ENCODE measurements around the gene KATNBL1.

GRCh38 chr15:34206011-34206410 lies 3.9 kb downstream of the KATNBL1 start:
- TF ChIP-seq, protein P1, sequence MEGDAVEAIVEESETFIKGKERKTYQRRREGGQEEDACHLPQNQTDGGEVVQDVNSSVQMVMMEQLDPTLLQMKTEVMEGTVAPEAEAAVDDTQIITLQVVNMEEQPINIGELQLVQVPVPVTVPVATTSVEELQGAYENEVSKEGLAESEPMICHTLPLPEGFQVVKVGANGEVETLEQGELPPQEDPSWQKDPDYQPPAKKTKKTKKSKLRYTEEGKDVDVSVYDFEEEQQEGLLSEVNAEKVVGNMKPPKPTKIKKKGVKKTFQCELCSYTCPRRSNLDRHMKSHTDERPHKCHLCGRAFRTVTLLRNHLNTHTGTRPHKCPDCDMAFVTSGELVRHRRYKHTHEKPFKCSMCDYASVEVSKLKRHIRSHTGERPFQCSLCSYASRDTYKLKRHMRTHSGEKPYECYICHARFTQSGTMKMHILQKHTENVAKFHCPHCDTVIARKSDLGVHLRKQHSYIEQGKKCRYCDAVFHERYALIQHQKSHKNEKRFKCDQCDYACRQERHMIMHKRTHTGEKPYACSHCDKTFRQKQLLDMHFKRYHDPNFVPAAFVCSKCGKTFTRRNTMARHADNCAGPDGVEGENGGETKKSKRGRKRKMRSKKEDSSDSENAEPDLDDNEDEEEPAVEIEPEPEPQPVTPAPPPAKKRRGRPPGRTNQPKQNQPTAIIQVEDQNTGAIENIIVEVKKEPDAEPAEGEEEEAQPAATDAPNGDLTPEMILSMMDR (IDR thresholded peaks at IDR 0.05), result no peak
- no peak for TF ChIP-seq POLR2AphosphoS5 (IDR thresholded peaks at IDR 0.05)
- no peak for TF ChIP-seq POLR2A (IDR thresholded peaks at IDR 0.05)
- TF ChIP-seq EP300 (IDR thresholded peaks at IDR 0.05), result no peak

Data from suprapubic skin (tissue), 4 donors.